ENCODE data around the gene ATG10. TPM values are rescaled to one million over a fixed set of nuclear protein-coding genes. Genes with fewer than 3 reads are reported as not detected.
"Not testable (repeated sequence)": the region's sequence is repeated elsewhere in the genome, so short reads cannot be mapped to it uniquely, and the experiment has no call there.

ATG10 gene
- total and polyA plus RNA-seq, 7 donors, result 4.2 to 7.4 (median 6.0) TPM

- DNase-seq (no peak), ATAC-seq (peak in 1 of 4 donors; percentile 40)
- WGBS, 3 donors, result 0 to 2% (median 1%) methylated on average over 11 of the region's 11 CpGs
Observed at GRCh38 chr5:81971111-81971711, 612 bp upstream of the ATG10 start.

GRCh38 chr5:81972492-81972783 lies 615 bp downstream of the ATG10 start:
- 0 to 1% (median 0%) methylated on average over 9 of the region's 9 CpGs for WGBS, 3 donors
- Histone ChIP-seq H3K27me3 (ENCODE audit: insufficient read depth in 3 of 3, low read length in 2 of 3) (no peaks in the 10 kb centered on the region), H3K27ac (peak overlapping the region; percentile 97), H3K9me3 (no peaks in the 10 kb centered on the region), H3K4me3 (peak overlapping the region; percentile 80), H3K36me3 (ENCODE audit: insufficient read depth in 1 of 2, low read depth in 1 of 2) (peaks cover 0 to 13% of the 10 kb centered on the region in 2 donors), H3K4me1 (no peaks in the 10 kb centered on the region)
- ATAC-seq (peak; percentile 72 to 79 (median 74)), DNase-seq (no peak)
- intact Hi-C loops (cut with DNase I), result loop anchor here (2.0 to 10.0 kb wide), 6 partner anchors 120 to 465 kb away; partner anchors contain the start of gene SSBP2 (in 2 of the 2)
- TF ChIP-seq CTCF (IDR thresholded peaks at IDR 0.05), result no peak

More at GRCh38 chr5:81971111-81971711, 612 bp upstream of the ATG10 start:
- no peak for TF ChIP-seq CTCF (IDR thresholded peaks at IDR 0.05)
- Histone ChIP-seq H3K4me1 (no peaks in the 10 kb centered on the region), H3K9me3 (no peaks in the 10 kb centered on the region), H3K36me3 (ENCODE audit: insufficient read depth in 1 of 2, low read depth in 1 of 2) (peaks cover 0 to under 1% of the 10 kb centered on the region in 2 donors), H3K4me3 (peak overlapping the region; percentile 80), H3K27me3 (ENCODE audit: insufficient read depth in 3 of 3, low read length in 2 of 3) (no peaks in the 10 kb centered on the region), H3K27ac (peak overlapping the region; percentile 97)
- intact Hi-C loops (cut with DNase I), result loop anchor here (5.0 to 10.0 kb wide), 5 partner anchors 119 to 464 kb away; partner anchors contain the start of gene SSBP2 (in 1 of the 2)

- H3K4me3 ChIP-seq, result no peak overlapping the region
- no peak for TF ChIP-seq CTCF (IDR thresholded peaks at IDR 0.05)
- ATAC-seq (no peak), DNase-seq (no peak)
- no peaks in the 10 kb centered on the region for H3K9me3 ChIP-seq
- no peak overlapping the region for H3K27ac ChIP-seq
- H3K4me1 ChIP-seq, result no peaks in the 10 kb centered on the region
- peaks cover 0 to 19% of the 10 kb centered on the region in 2 donors for H3K36me3 ChIP-seq (ENCODE audit: insufficient read depth in 1 of 2, low read depth in 1 of 2)
- 55 to 60% (median 59%) methylated on average over 3 of the region's 3 CpGs for WGBS, 3 donors
- intact Hi-C loops (cut with DNase I), result loop anchor here in 1 of 2 donors (10.0 kb wide), 1 partner anchor 555 kb away; no protein-coding TSS in a partner anchor
- no peaks in the 10 kb centered on the region for H3K27me3 ChIP-seq (ENCODE audit: insufficient read depth in 3 of 3, low read length in 2 of 3)
Observed at GRCh38 chr5:81980160-81980559, 8.3 kb downstream of the ATG10 start.

- ATAC-seq (no peak), DNase-seq (no peak)
- H3K27me3 ChIP-seq (ENCODE audit: insufficient read depth in 3 of 3, low read length in 2 of 3), result no peaks in the 10 kb centered on the region
- peaks cover 0 to 19% of the 10 kb centered on the region in 2 donors for H3K36me3 ChIP-seq (ENCODE audit: insufficient read depth in 1 of 2, low read depth in 1 of 2)
- no peaks in the 10 kb centered on the region for H3K9me3 ChIP-seq
- H3K4me3 ChIP-seq, result no peak overlapping the region
- TF ChIP-seq CTCF (IDR thresholded peaks at IDR 0.05), result no peak
- intact Hi-C loops (cut with DNase I), result loop anchor here in 1 of 2 donors (10.0 kb wide), 1 partner anchor 556 kb away; no protein-coding TSS in a partner anchor
- H3K4me1 ChIP-seq, result no peaks in the 10 kb centered on the region
- H3K27ac ChIP-seq, result no peak overlapping the region
- 86 to 93% (median 87%) methylated on average over 3 of the region's 3 CpGs for WGBS, 3 donors
Observed at GRCh38 chr5:81980598-81981260, 8.9 kb downstream of the ATG10 start.

GRCh38 chr5:81982172-81982685 lies 10.4 kb downstream of the ATG10 start:
- DNase-seq; H3K27me3 ChIP-seq (ENCODE audit: insufficient read depth in 3 of 3, low read length in 2 of 3); ATAC-seq; H3K4me3 ChIP-seq; H3K4me1 ChIP-seq; H3K9me3 ChIP-seq; H3K27ac ChIP-seq: not testable (repeated sequence)
- peaks cover 0 to 11% of the 10 kb centered on the region in 2 donors for H3K36me3 ChIP-seq (ENCODE audit: insufficient read depth in 1 of 2, low read depth in 1 of 2)
- 96 to 98% (median 98%) methylated on average over 10 to 11 of the region's 11 CpGs for WGBS, 3 donors
- intact Hi-C loops (cut with DNase I), result loop anchor here in 1 of 2 donors (10.0 kb wide), 1 partner anchor 557 kb away; no protein-coding TSS in a partner anchor

GRCh38 chr5:81983148-81983547 lies 11.3 kb downstream of the ATG10 start:
- WGBS, 3 donors, result 97 to 100% (median 99%) methylated on average over 6 to 26 of the region's 27 CpGs
- not testable (repeated sequence) for H3K4me3 ChIP-seq; DNase-seq; H3K4me1 ChIP-seq; H3K9me3 ChIP-seq; ATAC-seq; H3K27me3 ChIP-seq (ENCODE audit: insufficient read depth in 3 of 3, low read length in 2 of 3); H3K27ac ChIP-seq
- H3K36me3 ChIP-seq (ENCODE audit: insufficient read depth in 1 of 2, low read depth in 1 of 2), result peaks cover 0 to 12% of the 10 kb centered on the region in 2 donors
- intact Hi-C loops (cut with DNase I), result loop anchor here in 1 of 2 donors (10.0 kb wide), 1 partner anchor 558 kb away; no protein-coding TSS in a partner anchor

GRCh38 chr5:81983563-81983962 lies 11.7 kb downstream of the ATG10 start:
- not testable (repeated sequence) for H3K9me3 ChIP-seq; H3K4me3 ChIP-seq; H3K4me1 ChIP-seq; DNase-seq; H3K27me3 ChIP-seq (ENCODE audit: insufficient read depth in 3 of 3, low read length in 2 of 3); H3K27ac ChIP-seq; ATAC-seq
- 96 to 99% (median 98%) methylated on average over 15 to 30 of the region's 30 CpGs for WGBS, 3 donors
- intact Hi-C loops (cut with DNase I), result loop anchor here in 1 of 2 donors (10.0 kb wide), 1 partner anchor 559 kb away; no protein-coding TSS in a partner anchor
- H3K36me3 ChIP-seq (ENCODE audit: insufficient read depth in 1 of 2, low read depth in 1 of 2), result peaks cover 0 to 16% of the 10 kb centered on the region in 2 donors

Measured in psoas muscle (tissue), 8 donors.